H9 (cell line): ENCODE results near the gene TRAPPC2L. TPM values are rescaled to one million over a fixed set of nuclear protein-coding genes. Genes with fewer than 3 reads are reported as not detected.

Source experiments
- DNase-seq: peaks from one replicate; pipeline ENCODE4 v3.0.0-alpha.2; 2017
- H2AFZ ChIP-seq: one replicate; pipeline ENCODE4 v1.6.1; 2013; ENCODE audit warnings: mild to moderate bottlenecking, low read length, control low read depth, moderate library complexity
- H2AK5ac ChIP-seq: 2 replicates; pipeline ENCODE4 v1.6.1; 2013; ENCODE audit warnings: low read length, control low read depth, mixed read lengths; ENCODE audit not compliant: insufficient read length
- H2BK120ac ChIP-seq: one replicate; pipeline ENCODE4 v1.6.1; 2013; ENCODE audit warnings: low read depth, mild to moderate bottlenecking, low read length, control low read depth, inconsistent platforms; ENCODE audit not compliant: poor library complexity, severe bottlenecking
- H2BK12ac ChIP-seq: 2 replicates; pipeline ENCODE4 v1.6.1; 2013; ENCODE audit warnings: low read length, control low read depth, mixed read lengths, low read depth; ENCODE audit not compliant: insufficient read length
- H2BK15ac ChIP-seq: 2 replicates; pipeline ENCODE4 v1.6.1; 2013; ENCODE audit warnings: low read depth, low read length, control low read depth
- H2BK20ac ChIP-seq: one replicate; pipeline ENCODE4 v1.6.1; 2013; ENCODE audit warnings: low read depth, mild to moderate bottlenecking, low read length, control low read depth, inconsistent platforms; ENCODE audit not compliant: poor library complexity, severe bottlenecking
- H2BK5ac ChIP-seq: 2 replicates; pipeline ENCODE4 v1.6.1; 2013; ENCODE audit warnings: low read length, control low read depth, mixed read lengths; ENCODE audit not compliant: insufficient read length
- H3K14ac ChIP-seq: 2 replicates; pipeline ENCODE4 v1.6.1; 2013; ENCODE audit warnings: low read length, control low read depth; ENCODE audit not compliant: insufficient read depth
- H3K18ac ChIP-seq: 2 replicates; pipeline ENCODE4 v1.6.1; 2013; ENCODE audit warnings: low read depth, mild to moderate bottlenecking, mixed read lengths, low read length, control low read depth; ENCODE audit not compliant: insufficient read length
- H3K23ac ChIP-seq: 2 replicates; pipeline ENCODE4 v1.6.1; 2013; ENCODE audit warnings: low read length, control low read depth, mixed read lengths, low read depth; ENCODE audit not compliant: insufficient read length
- H3K23me2 ChIP-seq: 2 replicates; pipeline ENCODE4 v1.6.1; 2013; ENCODE audit warnings: low read depth, mild to moderate bottlenecking, mixed read lengths, low read length, control low read depth; ENCODE audit not compliant: insufficient read length, poor library complexity, severe bottlenecking
- H3K27ac ChIP-seq: 2 replicates; pipeline ENCODE4 v1.5.1; 2013; ENCODE audit warnings: low read length, control low read depth, mixed read lengths, low read depth; ENCODE audit not compliant: insufficient read length
- H3K27me3 ChIP-seq: 2 replicates; pipeline ENCODE4 v1.6.1; 2013; ENCODE audit warnings: low read length, control low read depth, inconsistent platforms; ENCODE audit not compliant: insufficient read depth
- H3K4ac ChIP-seq: 2 replicates; pipeline ENCODE4 v1.6.1; 2013; ENCODE audit warnings: low read depth, mild to moderate bottlenecking, control low read depth, inconsistent platforms, low read length, moderate library complexity
- H3K4me1 ChIP-seq: 2 replicates; pipeline ENCODE4 v1.6.1; 2013; ENCODE audit warnings: low read length, control low read depth, inconsistent platforms; ENCODE audit not compliant: insufficient read depth
- H3K4me2 ChIP-seq: 2 replicates; pipeline ENCODE4 v1.6.1; 2013; ENCODE audit warnings: low read length, control low read depth, mixed read lengths; ENCODE audit not compliant: insufficient read length, insufficient read depth
- H3K56ac ChIP-seq: 2 replicates; pipeline ENCODE4 v1.6.1; 2013; ENCODE audit warnings: low read depth, mild to moderate bottlenecking, mixed read lengths, low read length, control low read depth; ENCODE audit not compliant: insufficient read length
- H3K79me1 ChIP-seq: 2 replicates; pipeline ENCODE4 v1.6.1; 2013; ENCODE audit warnings: low read depth, mild to moderate bottlenecking, moderate library complexity, low read length, control low read depth, inconsistent platforms; ENCODE audit not compliant: insufficient read depth, poor library complexity, severe bottlenecking
- H3K79me2 ChIP-seq: 2 replicates; pipeline ENCODE4 v1.6.1; 2013; ENCODE audit warnings: low read length, control low read depth, inconsistent platforms; ENCODE audit not compliant: insufficient read depth
- H3K9ac ChIP-seq: 2 replicates; pipeline ENCODE4 v1.6.1; 2013; ENCODE audit warnings: low read length, control low read depth, mixed read lengths; ENCODE audit not compliant: insufficient read length; ENCODE audit errors: extremely low read depth
- H3K9me3 ChIP-seq: one replicate; pipeline ENCODE4 v1.6.1; 2013; ENCODE audit warnings: low read depth, low read length, inconsistent platforms; ENCODE audit not compliant: control insufficient read depth
- H3T11ph ChIP-seq: one replicate; pipeline ENCODE4 v1.6.1; 2013; ENCODE audit warnings: mild to moderate bottlenecking, low read length, control low read depth, inconsistent platforms
- H4K20me1 ChIP-seq: one replicate; pipeline ENCODE4 v1.6.1; 2013; ENCODE audit not compliant: control insufficient read depth, insufficient read length, insufficient read depth
- H4K5ac ChIP-seq: 2 replicates; pipeline ENCODE4 v1.6.1; 2013; ENCODE audit warnings: low read depth, mild to moderate bottlenecking, mixed read lengths, low read length, control low read depth; ENCODE audit not compliant: insufficient read length
- H4K8ac ChIP-seq: replicated peaks from 2 replicates; pipeline ENCODE4 v1.6.1; 2013; ENCODE audit warnings: low read length, control low read depth, mixed read lengths, low read depth; ENCODE audit not compliant: insufficient read length
- H4K91ac ChIP-seq: 2 replicates; pipeline ENCODE4 v1.6.1; 2013; ENCODE audit warnings: low read depth, mild to moderate bottlenecking, moderate library complexity, mixed read lengths, low read length, control low read depth; ENCODE audit not compliant: insufficient read length
- H3K27ac Mint-ChIP-seq, 3 experiments: 2 replicates in 2 of 3; 3 replicates in 1 of 3; pipeline ENCODE4 v1.8.0; 2020 to 2021; ENCODE audit warnings: mixed read lengths in 3 of 3, mild to moderate bottlenecking in 1 of 3, moderate library complexity in 1 of 3
- H3K27me3 Mint-ChIP-seq: 2 replicates; pipeline ENCODE4 v1.8.0; 2021; ENCODE audit warnings: low read depth, mild to moderate bottlenecking, moderate library complexity, mixed read lengths
- H3K36me3 Mint-ChIP-seq, 3 experiments: 2 replicates in 2 of 3; 3 replicates in 1 of 3; pipeline ENCODE4 v1.8.0; 2020 to 2021; ENCODE audit warnings: low read depth in 3 of 3, mixed read lengths in 3 of 3; ENCODE audit not compliant: insufficient read depth in 1 of 3
- H3K4me1 Mint-ChIP-seq, 2 experiments: 2 replicates each; pipeline ENCODE4 v1.8.0; 2020; ENCODE audit warnings: mixed read lengths in 2 of 2
- H3K4me3 Mint-ChIP-seq, 2 experiments: 2 replicates in 1 of 2; 3 replicates in 1 of 2; pipeline ENCODE4 v1.8.0; 2020 to 2021; ENCODE audit warnings: mild to moderate bottlenecking in 2 of 2, mixed read lengths in 2 of 2, moderate library complexity in 1 of 2
- H3K9me3 Mint-ChIP-seq, 2 experiments: 2 replicates in 1 of 2; 3 replicates in 1 of 2; pipeline ENCODE4 v1.8.0; 2020; ENCODE audit warnings: mild to moderate bottlenecking in 2 of 2, mixed read lengths in 2 of 2, moderate library complexity in 1 of 2
- CTCF ChIP-seq: fragments of 200-600 bp; sonication (generic); conservative IDR thresholded peaks from 3 replicates; pipeline ENCODE4 v1.8.0; 2021; ENCODE audit warnings: antibody characterized with exemption, mild to moderate bottlenecking
- WGBS: extraction: QIAGEN DNeasy Blood & Tissue Kit; methylation state at CpG from one replicate; pipeline ENCODE4 v1.1.7; 2013; ENCODE audit warnings: missing lambda C conversion rate, low lambda C conversion rate, mixed read lengths; ENCODE audit not compliant: insufficient read length; ENCODE audit errors: extremely low coverage; 5-methylcytosine and 5-hydroxymethylcytosine counted together
- total RNA-seq: library from RNA; stranded (reverse); gene quantifications from 2 replicates; pipeline ENCODE4 v1.2.1, GENCODE V29; 2021

The TRAPPC2L gene
- total RNA-seq, 1 experiment from 2014 or later = 90.3 TPM

- no peak overlapping the region for H3K4me3 Mint-ChIP-seq
- no peak for TF ChIP-seq CTCF
These were observed 18.1 kb downstream of the TRAPPC2L start for GRCh38 chr16:88874938-88875599.

More at GRCh38 chr16:88874938-88875599, 18.1 kb downstream of the TRAPPC2L start:
- Mint-ChIP-seq H3K9me3 (no peaks in the 10 kb centered on the region), H3K4me1 (0 out of 4 replicates have a peak, but pooled peaks cover 0 to 3% of the 10 kb centered on the region in 2 experiments), H3K36me3 (no peaks in the 10 kb centered on the region), H3K27ac (peak overlapping the region in 1 of 3 experiments; percentile 46; a peak in 1 of 7 replicates), H3K27me3 (0 out of 2 replicates have a peak, but pooled peaks cover 2% of the 10 kb centered on the region)
- Histone ChIP-seq H3K27me3 (no peaks in the 10 kb centered on the region), H3K18ac (no peak overlapping the region), H3K9ac (no peak overlapping the region), H2BK20ac (no peak overlapping the region), H2BK15ac (no peak overlapping the region), H2AK5ac (no peak overlapping the region), H3K23me2 (no peaks in the 10 kb centered on the region), H3T11ph (no peak overlapping the region), H2AFZ (no peak overlapping the region), H3K23ac (no peak overlapping the region), H2BK5ac (no peak overlapping the region), H2BK120ac (no peak overlapping the region), H4K8ac (no peak overlapping the region), H3K79me2 (no peaks in the 10 kb centered on the region), H3K27ac (no peak overlapping the region), H4K5ac (no peak overlapping the region), H4K20me1 (no peaks in the 10 kb centered on the region), H2BK12ac (no peak overlapping the region), H3K14ac (no peak overlapping the region), H3K56ac (no peak overlapping the region), H3K79me1 (no peaks in the 10 kb centered on the region), H3K4ac (no peak overlapping the region), H3K4me2 (no peak overlapping the region), H3K9me3 (no peaks in the 10 kb centered on the region), H4K91ac (no peak overlapping the region), H3K4me1 (no peaks in the 10 kb centered on the region)
- DNase-seq = no peak
- no CpG with 5 or more reads among the region's 34 CpGs for WGBS
